ENCODE data around the gene DCTN3. TPM values are rescaled to one million over a fixed set of nuclear protein-coding genes. Genes with fewer than 3 reads are reported as not detected.

DCTN3 gene
- total and polyA plus RNA-seq, 2 donors from 2014 or later = 92.0 to 175 TPM

- H3K27ac ChIP-seq (ENCODE audit: low read depth in 2 of 2, low read length in 2 of 2) = no peak overlapping the region
- DNase-seq (no peak), FAIRE-seq (no peak)
- H3K4me3 ChIP-seq (ENCODE audit: low read length in 3 of 3) = no peak overlapping the region
- intact Hi-C loops (cut with DNase I) = no loop called here
- H3K36me3 ChIP-seq (ENCODE audit: control insufficient read depth in 2 of 3, insufficient read depth in 3 of 3, low read length in 3 of 3) = peaks cover 0 to 4% (median 0%) of the 10 kb centered on the region in 3 donors
- H3K4me1 ChIP-seq (ENCODE audit: control insufficient read depth in 2 of 3, insufficient read depth in 2 of 3, low read depth in 1 of 3, low read length in 3 of 3) = peaks cover 13 to 20% (median 14%) of the 10 kb centered on the region in 3 donors
- no peaks in the 10 kb centered on the region for H3K27me3 ChIP-seq (ENCODE audit: control insufficient read depth, insufficient read depth, low read length)
- no peak for TF ChIP-seq CTCF (IDR thresholded peaks at IDR 0.05; ENCODE audit: borderline replicate concordance, extremely low read depth, insufficient read depth)
- no peak overlapping the region for H3K9ac ChIP-seq (ENCODE audit: low read length in 3 of 3)
- no peaks in the 10 kb centered on the region for H3K9me3 ChIP-seq (ENCODE audit: control insufficient read depth in 2 of 3, insufficient read depth in 1 of 3, low read length in 3 of 3)
Observed at GRCh38 chr9:34656992-34657391, 36.7 kb upstream of the DCTN3 start.

- H3K4me1 ChIP-seq (ENCODE audit: control insufficient read depth in 2 of 3, insufficient read depth in 2 of 3, low read depth in 1 of 3, low read length in 3 of 3) = peaks cover 16 to 31% (median 20%) of the 10 kb centered on the region in 3 donors
- H3K27ac ChIP-seq (ENCODE audit: low read depth in 2 of 2, low read length in 2 of 2) = no peak overlapping the region
- no peak overlapping the region for H3K4me3 ChIP-seq (ENCODE audit: low read length in 3 of 3)
- FAIRE-seq (no peak), DNase-seq (no peak)
- H3K36me3 ChIP-seq (ENCODE audit: control insufficient read depth in 2 of 3, insufficient read depth in 3 of 3, low read length in 3 of 3) = peaks cover 0 to 2% (median 0%) of the 10 kb centered on the region in 3 donors
- no peak overlapping the region for H3K9ac ChIP-seq (ENCODE audit: low read length in 3 of 3)
- H3K9me3 ChIP-seq (ENCODE audit: control insufficient read depth in 2 of 3, insufficient read depth in 1 of 3, low read length in 3 of 3) = no peaks in the 10 kb centered on the region
- intact Hi-C loops (cut with DNase I) = no loop called here
- TF ChIP-seq CTCF (IDR thresholded peaks at IDR 0.05; ENCODE audit: borderline replicate concordance, extremely low read depth, insufficient read depth) = no peak
- H3K27me3 ChIP-seq (ENCODE audit: control insufficient read depth, insufficient read depth, low read length) = no peaks in the 10 kb centered on the region
Observed at GRCh38 chr9:34655394-34655793, 35.1 kb upstream of the DCTN3 start.

GRCh38 chr9:34654323-34655051 is 34.2 kb upstream of the DCTN3 start:
- no peak overlapping the region for H3K27ac ChIP-seq (ENCODE audit: low read depth in 2 of 2, low read length in 2 of 2)
- intact Hi-C loops (cut with DNase I) = no loop called here
- no peaks in the 10 kb centered on the region for H3K9me3 ChIP-seq (ENCODE audit: control insufficient read depth in 2 of 3, insufficient read depth in 1 of 3, low read length in 3 of 3)
- H3K36me3 ChIP-seq (ENCODE audit: control insufficient read depth in 2 of 3, insufficient read depth in 3 of 3, low read length in 3 of 3) = peaks cover 0 to 3% (median 1%) of the 10 kb centered on the region in 3 donors
- DNase-seq = peak in 4 of 5 donors; percentile 10 to 70 (median 64)
- peaks cover 16 to 31% (median 20%) of the 10 kb centered on the region in 3 donors for H3K4me1 ChIP-seq (ENCODE audit: control insufficient read depth in 2 of 3, insufficient read depth in 2 of 3, low read depth in 1 of 3, low read length in 3 of 3)
- no peak for TF ChIP-seq CTCF (IDR thresholded peaks at IDR 0.05; ENCODE audit: borderline replicate concordance, extremely low read depth, insufficient read depth)
- no peak overlapping the region for H3K9ac ChIP-seq (ENCODE audit: low read length in 3 of 3)
- FAIRE-seq = no peak
- H3K4me3 ChIP-seq (ENCODE audit: low read length in 3 of 3) = no peak overlapping the region
- H3K27me3 ChIP-seq (ENCODE audit: control insufficient read depth, insufficient read depth, low read length) = no peaks in the 10 kb centered on the region
